ENCODE data around the gene IRF9. TPM values are rescaled to one million over a fixed set of nuclear protein-coding genes. Genes with fewer than 3 reads are reported as not detected.

The IRF9 gene
- total RNA-seq, 1 donor from 2014 or later, result 25.1 TPM

- DNase-seq (ENCODE audit: low spot score) (no peak), ATAC-seq (peak; percentile 19)
Measured at GRCh38 chr14:24131549-24131966, 29.5 kb upstream of the IRF9 start.

GRCh38 chr14:24132061-24132685 lies 28.9 kb upstream of the IRF9 start:
- DNase-seq (ENCODE audit: low spot score), result peak; percentile 81

GRCh38 chr14:24132976-24133375 lies 28.1 kb upstream of the IRF9 start:
- no peak for ATAC-seq
- no peak for DNase-seq (ENCODE audit: low spot score)

More at GRCh38 chr14:24132061-24132685, 28.9 kb upstream of the IRF9 start:
- peak; percentile 32 for ATAC-seq

- ATAC-seq (no peak), DNase-seq (ENCODE audit: low spot score) (no peak)
Measured at GRCh38 chr14:24133735-24134134, 27.3 kb upstream of the IRF9 start.

GRCh38 chr14:24135584-24135833 lies 25.6 kb upstream of the IRF9 start:
- no peak for ATAC-seq
- DNase-seq (ENCODE audit: low spot score), result no peak

- ATAC-seq (peak; percentile 86), DNase-seq (ENCODE audit: low spot score) (peak; percentile 97)
Measured at GRCh38 chr14:24135834-24136683, 25.0 kb upstream of the IRF9 start, which contains the start of gene PSME1. Gene PSME1, plus strand, starts transcription at chr14:24136194. Its CDS starts 69 bp downstream, at chr14:24136263.

- no peak for ATAC-seq
- DNase-seq (ENCODE audit: low spot score), result no peak
Measured at GRCh38 chr14:24136684-24137528, 24.2 kb upstream of the IRF9 start.

GRCh38 chr14:24137529-24138395 lies 23.3 kb upstream of the IRF9 start:
- DNase-seq (ENCODE audit: low spot score), result no peak
- ATAC-seq, result no peak

GRCh38 chr14:24138396-24139271 lies 22.4 kb upstream of the IRF9 start:
- no peak for DNase-seq (ENCODE audit: low spot score)
- ATAC-seq, result no peak

GRCh38 chr14:24139272-24139934 lies 21.7 kb upstream of the IRF9 start:
- ATAC-seq, result no peak

GRCh38 chr14:24141097-24141880 lies 19.8 kb upstream of the IRF9 start, which contains the start of gene EMC9:
Gene EMC9, minus strand, starts transcription at chr14:24141591. Its CDS starts 287 bp downstream, at chr14:24141304.
- peak; percentile 86 for ATAC-seq
- peak; percentile 100 for DNase-seq (ENCODE audit: low spot score)

More at GRCh38 chr14:24139272-24139934, 21.7 kb upstream of the IRF9 start:
- no peak for DNase-seq (ENCODE audit: low spot score)

GRCh38 chr14:24143511-24143910 lies 17.6 kb upstream of the IRF9 start:
- no peak for DNase-seq (ENCODE audit: low spot score)
- ATAC-seq, result no peak

GRCh38 chr14:24144451-24144850 lies 16.6 kb upstream of the IRF9 start:
- DNase-seq (ENCODE audit: low spot score) (no peak), ATAC-seq (no peak)

- no peak for DNase-seq (ENCODE audit: low spot score)
- no peak for ATAC-seq
Measured at GRCh38 chr14:24145219-24145618, 15.8 kb upstream of the IRF9 start.

- ATAC-seq (no peak), DNase-seq (ENCODE audit: low spot score) (no peak)
Measured at GRCh38 chr14:24145690-24146452, 15.2 kb upstream of the IRF9 start.

- DNase-seq (ENCODE audit: low spot score) (peak; percentile 99), ATAC-seq (peak; percentile 83)
Measured at GRCh38 chr14:24146453-24146977, 14.6 kb upstream of the IRF9 start, which contains the start of gene PSME2. Gene PSME2, minus strand, starts transcription at chr14:24146610. Its CDS starts 29 bp downstream, at chr14:24146581.
